Epidermal melanocyte (primary cell): ENCODE results near the gene TNS1.
A peak's percentile ranks its signal among the peaks of the same experiment; 100 is the strongest.

ENCODE experiments used
- DNase-seq: peaks from one replicate; pipeline ENCODE4 v3.0.0; 2011; ENCODE audit warnings: low spot score; ENCODE audit not compliant: insufficient read length

TNS1 gene

DNA sequence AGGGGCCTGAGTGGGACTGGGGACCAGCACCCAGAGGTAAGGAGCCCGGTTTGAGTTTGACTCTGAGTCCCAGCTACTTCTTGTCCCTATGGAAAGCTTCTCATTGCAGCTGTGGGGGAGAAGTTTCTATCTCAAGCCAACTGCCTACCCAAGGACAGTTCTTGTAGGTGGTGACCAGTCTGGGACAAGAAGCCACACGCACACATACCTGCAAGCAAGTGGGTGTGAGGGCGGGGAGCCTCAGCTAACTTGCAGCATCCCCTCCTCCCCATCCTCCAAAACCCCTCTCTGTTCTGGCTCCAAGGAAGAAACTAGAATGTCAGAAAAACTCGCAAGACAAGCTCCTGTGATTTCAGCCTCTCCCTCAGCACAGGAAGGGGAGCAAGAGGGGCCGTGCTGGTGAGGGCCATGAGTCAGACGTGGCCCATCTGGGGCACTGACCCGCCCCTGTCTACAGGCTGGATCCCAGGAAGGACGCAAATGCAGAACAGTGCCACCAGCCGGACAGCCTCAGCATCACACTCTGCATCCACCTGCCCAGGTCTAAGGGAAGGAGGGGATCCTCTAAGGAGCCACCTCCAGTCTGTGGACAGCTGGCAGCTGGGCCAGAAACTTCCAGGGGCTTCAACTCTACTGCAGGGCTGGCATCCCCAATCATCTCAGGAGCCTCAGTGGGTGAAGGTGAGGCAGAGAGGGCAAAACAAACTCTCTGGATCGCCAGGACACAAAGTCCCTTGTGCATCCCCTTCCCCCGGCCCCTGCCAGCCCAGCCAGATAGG lies 103.4 kb downstream of the TNS1 start:
- peak; percentile 59 for DNase-seq

DNA sequence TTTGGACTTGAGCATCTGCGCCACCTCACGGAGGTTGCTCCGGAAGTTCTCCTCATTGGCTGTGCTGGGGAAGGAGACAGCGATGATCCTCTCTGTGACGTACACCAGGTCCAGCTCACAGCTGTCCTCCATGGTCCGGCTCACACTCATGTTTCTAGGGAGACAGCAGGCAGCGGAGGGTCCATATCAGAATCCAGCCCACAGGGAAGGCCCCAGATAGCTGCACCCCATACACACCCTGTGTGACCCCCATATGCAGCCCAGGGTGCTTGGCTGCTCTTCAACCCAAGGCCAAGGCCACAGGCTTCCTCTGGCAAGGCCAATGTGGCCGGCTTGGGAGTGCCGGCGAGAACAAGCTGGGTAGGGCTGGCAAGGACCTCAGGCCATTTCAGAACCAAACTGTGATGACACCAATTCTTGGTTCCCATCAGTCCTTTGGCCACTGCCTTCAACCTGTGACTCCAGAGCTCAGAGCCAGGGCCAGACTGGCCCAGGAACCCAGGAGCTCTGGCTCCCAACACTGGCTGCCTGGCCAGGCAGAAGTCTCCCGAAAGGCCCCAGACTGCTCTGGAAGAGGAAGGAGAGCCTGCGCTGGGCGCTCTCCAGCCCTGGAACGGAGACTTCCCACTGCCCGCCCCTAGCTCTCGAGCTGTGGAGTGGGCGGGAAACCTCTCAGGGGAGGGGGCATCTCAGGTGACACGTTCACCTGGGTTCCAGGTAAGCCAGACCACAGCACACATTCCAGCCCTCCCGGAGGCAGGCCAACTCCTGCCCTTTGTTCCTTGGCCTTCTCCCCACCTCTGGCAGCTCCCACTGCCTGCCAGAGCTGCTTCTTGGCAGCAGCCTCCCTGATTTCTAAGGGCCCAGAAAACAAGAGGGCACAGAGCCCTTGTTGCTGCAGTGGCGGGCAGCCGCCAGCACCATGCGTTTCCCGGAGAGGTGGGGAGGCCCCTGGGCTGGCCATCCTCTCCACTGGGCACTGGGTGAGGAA lies 104.7 kb downstream of the TNS1 start:
- DNase-seq: no peak

DNA sequence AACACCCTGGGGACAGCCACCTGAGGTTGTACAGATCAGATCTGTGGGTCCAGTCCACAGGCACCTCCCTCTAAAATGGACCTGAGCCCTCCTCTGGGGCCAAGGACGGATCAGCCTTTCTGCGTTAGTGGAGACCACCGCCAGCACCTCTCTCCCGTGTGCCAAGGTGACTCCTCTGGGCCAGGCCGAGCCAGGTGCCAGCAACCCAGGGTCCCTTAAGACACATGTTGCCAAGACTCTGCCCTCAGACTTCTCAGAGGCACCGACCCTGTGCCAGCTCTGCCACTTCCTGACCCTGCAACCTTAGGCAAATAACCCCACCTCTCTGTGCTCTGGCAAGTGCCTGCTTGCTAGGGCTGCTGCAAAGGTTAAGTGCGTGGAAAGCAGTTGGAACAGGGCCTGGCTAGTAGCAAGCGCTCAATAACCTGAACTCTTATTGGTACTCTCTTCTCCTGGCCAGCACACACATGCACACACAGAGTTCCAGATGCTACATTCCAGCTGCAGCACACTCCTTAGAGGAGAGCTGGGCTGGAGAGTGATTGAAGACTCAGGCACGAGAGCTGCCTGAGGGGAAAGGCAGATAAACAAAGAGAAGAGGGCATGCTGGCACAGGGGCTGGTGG lies 105.6 kb downstream of the TNS1 start:
- DNase-seq: no peak

DNA sequence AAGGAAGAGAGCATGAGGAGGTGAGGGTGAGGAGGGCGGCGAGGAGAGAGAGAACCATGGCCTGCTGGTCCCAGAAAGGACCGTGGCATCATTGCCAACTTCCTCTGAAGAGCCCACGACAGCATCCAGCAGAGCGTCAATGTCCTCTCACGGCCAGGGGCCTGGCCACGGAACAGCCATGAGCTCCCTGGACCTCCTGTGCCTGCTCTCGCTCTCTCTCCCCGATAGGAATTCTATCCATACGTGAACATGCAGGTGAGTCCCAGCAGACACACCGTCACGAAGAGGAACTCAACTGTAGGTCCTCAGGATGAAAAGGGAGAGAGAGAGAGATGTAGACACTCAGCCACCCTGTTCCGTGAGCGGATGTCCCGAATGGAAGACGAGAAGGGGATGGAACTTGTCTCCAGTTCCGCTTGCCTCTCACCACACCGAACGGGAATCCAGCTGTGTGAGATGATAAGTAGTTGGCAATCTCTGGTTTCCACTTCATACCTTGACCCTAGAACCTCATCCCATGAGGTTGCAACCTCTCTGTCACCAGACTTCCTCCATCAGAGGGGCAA lies 107.6 kb downstream of the TNS1 start:
- no peak for DNase-seq

DNA sequence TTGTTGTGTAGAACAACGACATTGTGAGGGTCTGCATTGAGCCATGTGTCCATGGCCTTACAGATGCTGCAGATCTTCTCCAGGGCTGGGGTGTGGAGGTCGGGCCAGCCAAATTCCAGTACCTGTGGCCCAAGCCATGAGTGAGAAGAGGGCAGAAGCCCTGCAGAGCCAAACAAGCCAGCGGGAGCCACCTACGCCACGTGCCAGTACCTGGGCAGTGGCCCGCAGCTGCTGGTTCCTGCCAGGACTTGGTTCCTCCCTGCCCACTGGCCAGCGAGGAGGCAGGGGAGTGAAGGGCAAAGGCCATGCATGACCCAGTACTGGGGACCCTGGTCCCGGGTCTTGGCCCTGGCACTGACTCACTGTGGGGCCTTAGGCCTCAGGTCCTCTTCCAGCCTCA lies 109.4 kb downstream of the TNS1 start:
- no peak for DNase-seq

DNA sequence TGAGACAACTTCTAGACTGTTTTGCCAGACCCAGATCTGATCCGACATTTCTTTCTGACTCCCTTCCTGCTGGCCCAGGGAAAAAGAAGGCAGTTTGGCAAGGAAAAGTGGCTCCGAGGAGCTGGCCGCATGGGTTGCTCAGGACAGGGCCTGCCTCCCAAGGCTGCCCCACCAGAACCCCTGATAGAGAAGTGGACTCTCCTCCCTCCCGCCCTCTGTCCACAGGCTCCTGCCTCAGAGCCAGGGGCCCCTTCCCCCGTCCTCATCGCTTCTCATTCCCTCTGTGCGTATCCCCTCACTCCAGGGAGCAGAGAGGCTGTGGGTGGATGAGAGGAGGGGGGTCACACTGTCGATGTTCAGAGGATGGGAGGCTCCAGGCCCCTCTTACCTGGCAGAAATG lies 110.2 kb downstream of the TNS1 start:
- DNase-seq: no peak

DNA sequence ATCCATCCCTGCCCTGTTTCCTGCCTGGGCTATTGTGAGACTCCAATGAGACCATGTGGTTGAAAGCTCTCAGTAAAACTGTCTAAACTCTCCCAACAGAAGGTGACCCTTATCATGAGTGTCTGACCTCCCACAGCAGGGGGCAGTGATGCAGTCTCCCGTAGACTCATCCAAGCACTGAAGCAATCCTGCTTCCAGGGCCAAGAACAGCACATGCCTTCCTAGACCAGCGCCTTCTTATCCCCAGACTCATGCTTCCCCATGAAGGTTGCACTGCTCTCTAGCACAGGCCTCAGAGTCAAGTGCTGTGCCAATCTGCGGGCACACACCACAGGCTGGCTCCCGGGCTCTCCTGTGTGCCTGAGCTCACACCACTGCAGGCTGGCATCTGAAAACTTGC lies 112.3 kb downstream of the TNS1 start:
- DNase-seq: no peak

DNA sequence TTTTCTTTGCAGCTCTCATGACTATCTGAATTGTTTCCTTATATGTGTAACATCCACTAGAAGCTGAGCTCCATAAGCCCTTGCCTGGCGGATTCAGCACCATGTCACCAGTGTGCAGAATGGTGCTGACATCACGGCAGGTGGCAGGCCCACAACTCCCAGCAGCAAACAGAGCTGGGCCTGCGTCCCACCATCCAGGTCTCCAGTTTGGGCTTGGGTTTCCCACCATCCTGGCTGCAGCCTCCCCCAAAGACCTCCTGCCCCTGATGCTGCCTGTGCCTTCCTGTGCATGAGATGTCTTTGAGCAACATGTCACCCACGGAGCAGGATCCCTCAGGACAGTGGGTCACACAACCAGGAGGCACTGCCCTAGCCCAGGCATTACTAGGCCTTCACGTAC lies 113.1 kb downstream of the TNS1 start:
- DNase-seq: no peak

DNA sequence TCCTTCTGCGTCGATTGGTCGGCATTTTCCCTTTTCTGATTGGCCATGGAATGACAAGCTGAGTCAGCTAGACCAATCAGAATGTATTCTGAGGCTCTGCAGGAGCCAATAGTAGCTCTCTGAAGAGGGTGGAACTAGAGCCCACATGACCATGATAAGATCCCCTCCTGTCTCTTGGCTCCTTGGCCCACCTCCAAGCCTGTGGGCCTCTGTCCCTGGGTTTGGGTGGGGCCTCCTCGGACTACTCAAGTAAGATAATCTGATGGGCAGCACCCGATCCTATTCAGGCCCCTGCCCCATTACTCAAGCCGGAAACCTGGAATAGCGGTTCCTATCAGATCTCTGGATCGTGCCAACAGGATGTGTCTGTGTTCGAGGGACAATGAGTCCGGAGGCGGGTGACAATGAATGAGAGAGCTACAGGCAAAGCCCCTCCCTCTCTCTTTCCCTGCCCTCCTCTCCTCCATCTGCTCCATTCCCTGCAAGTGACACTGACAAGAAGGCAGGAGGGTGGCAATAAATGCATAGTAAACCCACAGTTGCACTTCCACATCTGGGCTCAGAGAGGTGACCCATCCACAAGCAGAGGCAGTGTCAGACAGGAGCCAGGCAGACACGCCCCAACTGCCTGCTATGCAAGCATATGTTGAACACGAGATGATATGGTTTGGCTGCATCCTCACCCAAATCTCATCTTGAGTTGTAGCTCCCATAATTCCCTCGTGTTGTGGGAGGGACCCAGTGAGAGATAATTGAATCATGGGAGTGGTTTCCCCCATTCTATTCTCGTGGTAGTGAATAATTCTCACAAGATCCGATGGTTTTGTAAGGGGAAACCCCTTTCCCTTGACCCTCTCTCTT lies 114.7 kb downstream of the TNS1 start:
- no peak for DNase-seq

DNA sequence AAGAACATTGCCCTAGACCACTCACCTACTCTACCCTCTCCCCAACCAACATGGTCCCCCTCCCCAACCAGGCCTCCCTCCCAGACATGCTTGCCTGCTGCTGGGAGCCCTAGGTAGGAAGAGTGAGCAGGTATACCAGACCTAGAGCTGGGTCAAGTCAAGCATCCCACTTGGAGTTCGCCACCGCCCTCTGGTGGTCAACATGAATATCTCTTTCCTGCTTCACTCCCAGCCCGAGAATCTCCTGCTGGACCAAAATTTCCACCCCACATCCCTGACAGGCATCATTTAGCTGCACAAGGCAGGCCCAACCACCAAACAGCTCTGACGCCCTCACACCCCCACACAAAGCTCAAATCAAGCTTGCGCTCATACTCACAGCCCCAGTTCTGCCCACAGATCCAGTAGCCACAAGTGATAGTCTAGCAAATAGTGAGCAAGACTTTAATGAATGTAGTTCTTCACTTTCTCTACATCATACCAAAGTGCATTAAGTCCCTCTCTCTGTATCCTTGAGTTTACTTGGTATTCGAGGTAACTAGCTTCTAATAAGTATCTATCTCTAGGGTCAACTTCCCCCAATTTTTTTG lies 116.0 kb downstream of the TNS1 start:
- peak; percentile 88 for DNase-seq

DNA sequence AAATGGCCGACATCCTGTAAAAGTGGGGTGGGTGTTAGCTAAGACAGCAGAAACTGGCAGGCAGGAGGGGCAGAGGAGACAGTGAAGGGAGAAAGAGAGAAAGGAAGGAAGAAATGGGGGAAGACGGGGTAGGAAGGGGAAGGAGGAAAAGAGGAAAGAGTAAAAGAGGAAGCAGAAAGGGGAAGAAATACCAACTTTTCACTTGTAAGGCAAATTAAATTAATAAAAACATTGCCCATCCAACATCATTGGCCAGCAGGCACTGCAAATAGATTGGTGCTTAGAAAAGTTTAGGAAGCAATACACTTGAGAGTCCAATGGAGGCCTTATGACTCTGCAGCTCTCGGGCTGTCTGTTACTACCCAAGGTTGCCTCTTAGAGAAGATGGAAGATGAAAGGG lies 116.7 kb downstream of the TNS1 start:
- DNase-seq: no peak

DNA sequence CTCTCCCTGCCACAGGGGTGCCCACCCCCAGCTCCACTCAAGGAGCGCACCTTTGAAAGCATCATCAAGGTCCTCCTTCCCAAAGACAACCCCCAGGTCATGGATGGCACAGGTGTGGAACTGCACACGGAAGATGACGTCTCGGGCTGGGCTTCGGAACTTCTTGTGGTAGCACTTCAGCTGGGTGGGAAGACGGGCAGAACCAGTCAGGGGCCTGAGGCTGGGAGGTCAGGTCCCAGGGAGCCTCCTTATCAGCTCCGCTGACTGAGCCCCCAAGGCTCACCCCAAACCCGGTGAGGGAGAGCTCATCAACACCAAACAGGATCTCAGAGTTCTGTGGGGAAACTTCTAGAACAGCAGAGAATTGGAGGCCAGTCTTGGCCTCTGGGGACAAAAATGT lies 117.8 kb downstream of the TNS1 start:
- no peak for DNase-seq

DNA sequence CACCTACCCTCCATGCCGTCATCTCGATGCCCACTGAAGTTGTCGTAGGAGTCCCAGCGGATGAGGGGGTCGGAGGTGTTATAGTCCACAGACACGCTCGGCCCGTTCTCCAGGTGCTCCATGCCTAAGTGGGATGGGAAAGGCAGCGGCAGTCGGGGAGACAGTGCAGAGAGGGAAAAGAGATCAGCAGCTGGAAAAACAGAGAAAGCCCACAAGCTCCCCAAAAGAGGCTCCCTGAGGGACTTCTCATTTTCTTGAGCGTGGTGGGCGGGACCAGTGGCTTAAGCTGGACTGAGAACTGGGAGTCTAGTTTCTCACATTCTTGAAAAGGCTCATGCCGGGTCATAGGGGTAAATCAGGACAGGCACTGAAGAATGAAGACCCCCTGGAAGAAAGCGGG lies 121.9 kb downstream of the TNS1 start:
- DNase-seq: no peak

DNA sequence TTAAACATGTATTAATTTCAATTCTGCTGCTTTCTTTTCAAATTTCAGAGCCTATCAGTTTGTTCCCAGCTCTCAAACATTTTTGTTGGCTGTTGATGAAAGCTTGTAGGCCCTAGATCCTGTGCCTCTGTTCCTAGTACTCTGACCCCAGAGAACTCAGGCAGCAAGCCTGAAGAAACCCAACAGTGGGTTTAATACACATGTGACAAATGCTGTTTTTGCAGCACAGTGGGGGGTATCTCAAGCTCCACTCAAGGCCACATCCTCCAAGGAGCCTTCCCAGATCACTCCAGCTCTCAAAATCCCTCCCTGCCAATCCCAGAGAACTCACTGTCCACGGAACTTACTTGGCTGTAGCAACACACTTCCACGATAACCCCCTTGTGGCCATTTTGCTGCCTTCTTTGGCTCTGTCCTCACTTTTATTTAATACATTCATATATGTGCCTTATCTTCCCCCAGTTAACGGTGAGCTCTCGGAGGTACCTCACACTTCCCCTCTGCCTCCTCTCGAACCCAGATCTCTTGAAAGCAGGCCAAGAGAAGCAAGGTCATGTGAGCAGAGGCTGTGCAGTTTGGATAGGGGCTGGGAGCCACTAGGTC lies 122.4 kb downstream of the TNS1 start:
- DNase-seq: no peak

DNA sequence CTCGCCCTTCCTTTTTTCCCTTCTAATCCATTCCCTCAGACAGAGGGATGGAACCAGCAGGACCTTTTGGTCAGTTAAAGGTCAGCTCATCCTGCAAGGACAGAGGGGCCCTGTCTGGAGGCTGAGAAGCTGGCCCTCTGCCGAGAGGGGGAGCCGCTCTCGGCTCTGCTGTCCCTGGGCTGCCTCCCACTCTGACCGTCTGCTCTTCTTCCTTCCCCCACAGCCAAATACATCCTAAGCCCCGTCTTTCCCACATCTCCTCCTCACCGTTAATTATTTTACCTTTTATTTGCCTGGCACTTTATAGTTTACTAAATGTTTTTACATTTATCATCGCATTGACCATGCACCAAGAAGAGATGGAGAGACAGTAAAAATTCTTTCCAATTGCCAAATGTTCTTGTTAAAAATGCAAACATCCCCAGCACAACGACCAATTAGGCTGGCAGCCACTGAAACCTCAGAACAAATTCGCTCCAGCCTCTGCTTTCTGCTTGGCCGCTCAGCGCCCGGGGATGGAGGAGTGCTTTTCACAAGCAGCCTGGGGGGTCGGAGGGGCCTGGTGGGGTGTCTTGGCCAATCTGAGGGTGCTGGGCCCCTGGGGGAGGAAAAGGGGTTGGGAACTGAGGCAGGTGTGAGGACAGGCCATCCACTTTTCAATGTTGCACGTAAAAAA lies 123.7 kb downstream of the TNS1 start:
- no peak for DNase-seq

DNA sequence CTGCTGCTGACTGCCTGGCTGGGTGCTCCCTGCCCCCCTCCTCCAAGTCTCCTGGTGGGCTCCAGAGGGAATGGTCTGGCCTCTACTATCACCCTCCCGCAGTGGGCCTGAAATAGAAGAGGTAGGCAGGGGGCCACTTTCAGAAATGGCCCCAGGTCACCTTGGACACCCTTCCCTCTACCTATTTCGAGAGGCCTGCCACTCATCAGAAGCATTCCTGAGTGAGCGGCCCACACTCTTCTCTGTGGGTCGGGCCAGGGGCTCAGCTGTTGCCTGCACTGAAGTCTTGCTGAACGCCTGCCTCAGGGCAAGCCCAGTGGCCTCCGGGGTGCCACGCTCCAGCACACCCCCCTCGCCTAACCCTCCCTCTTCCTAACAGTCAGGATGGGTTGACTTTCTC lies 124.9 kb downstream of the TNS1 start:
- DNase-seq: no peak

DNA sequence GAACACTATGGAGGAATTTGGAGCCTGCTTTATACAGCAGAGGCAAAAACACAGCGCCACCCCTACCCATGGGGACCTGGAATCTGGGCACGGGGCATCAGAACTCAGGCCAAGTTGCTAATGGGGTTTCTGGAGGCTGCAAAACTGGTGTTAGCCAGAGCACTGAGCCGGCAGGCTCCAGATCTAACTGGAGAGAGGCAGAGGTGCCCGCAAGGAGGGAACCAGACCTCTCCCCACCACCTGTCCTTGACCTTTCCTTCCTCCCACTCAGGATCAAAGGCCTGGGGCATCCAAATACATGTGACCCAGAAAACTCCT lies 126.6 kb downstream of the TNS1 start:
- no peak for DNase-seq

DNA sequence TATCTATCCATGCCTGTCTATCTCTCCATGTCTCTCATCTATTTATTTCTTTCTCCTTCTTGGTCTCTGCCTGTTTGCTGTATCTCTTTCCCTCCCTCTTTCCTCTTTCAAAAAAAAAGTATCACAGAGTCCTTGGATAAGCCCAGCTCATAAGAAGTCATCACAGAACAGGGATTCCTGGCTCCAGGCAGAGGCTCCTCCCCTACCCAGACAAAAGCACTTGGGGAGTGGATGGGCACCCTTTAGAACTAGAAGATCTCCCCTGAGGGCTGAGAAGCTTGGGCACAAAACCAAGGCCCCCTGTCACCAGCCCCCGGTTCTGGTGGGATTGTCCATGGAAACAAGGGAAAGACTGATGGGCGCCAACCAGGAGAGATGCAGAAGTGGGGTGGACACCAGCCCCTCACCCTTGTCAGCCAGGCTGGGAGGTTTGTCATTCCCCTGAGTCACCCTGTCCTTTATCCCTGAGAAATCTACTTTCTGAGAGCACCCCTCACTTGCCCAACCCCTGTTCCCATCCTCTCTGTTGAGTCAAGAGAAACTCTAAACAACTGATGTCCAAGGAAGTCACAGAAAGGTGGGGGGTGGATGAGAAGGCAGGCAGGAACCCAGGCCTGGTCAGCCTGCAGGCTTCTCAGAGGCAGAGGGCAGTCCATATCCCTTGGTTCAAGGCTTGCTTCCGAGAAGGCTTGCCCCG lies 127.1 kb downstream of the TNS1 start:
- DNase-seq: no peak

DNA sequence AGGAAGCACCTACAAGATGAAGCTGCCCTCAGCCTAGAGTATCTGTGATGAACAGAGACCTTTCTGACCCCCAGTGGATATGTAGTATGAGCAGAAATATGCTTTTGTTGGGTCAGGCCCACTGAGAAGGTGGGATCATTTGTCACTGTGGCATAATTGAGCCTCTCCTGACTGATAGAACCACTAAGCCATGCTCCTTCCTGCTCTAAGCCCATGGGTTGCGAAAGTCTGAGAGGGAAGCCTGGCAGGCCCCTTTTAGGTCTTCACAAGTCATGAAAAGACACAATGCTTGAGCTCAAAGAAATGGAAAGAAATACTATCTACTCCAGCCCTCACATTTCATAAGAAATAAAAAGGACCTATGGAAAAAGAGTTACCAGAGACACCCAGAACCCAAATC lies 127.7 kb downstream of the TNS1 start:
- DNase-seq: no peak
